Gastrocnemius medialis (tissue), 4 donors: Measurements from ENCODE around the gene PIGV. TPM values are rescaled to one million over a fixed set of nuclear protein-coding genes. Genes with fewer than 3 reads are reported as not detected.

Experiments used
- ATAC-seq, 2 donors: fragments of 150-250 bp; one replicate each; pipeline ENCODE4 v1.9.1; 2016
- DNase-seq, 2 donors: peaks; one replicate each; pipeline ENCODE4 v3.0.0-alpha.2; 2019
- H3K27ac ChIP-seq, 4 donors: fragments of 200-600 bp; sonication (generic); 1 replicate in 1 of 4; 2 replicates in 3 of 4; pipeline ENCODE4 v1.5.1; 2016 to 2018; ENCODE audit warnings: mild to moderate bottlenecking in 2 of 4, moderate library complexity in 1 of 4
- H3K27me3 ChIP-seq, 3 donors: fragments of 200-600 bp; sonication (generic) in 2 of 3; 1 replicate in 1 of 3; 2 replicates in 2 of 3; pipeline versions ENCODE4 v1.5.1 to v1.6.0; 2016 to 2019; ENCODE audit warnings: mild to moderate bottlenecking in 1 of 3, moderate library complexity in 1 of 3
- H3K36me3 ChIP-seq, 2 donors: fragments of 200-600 bp; sonication (generic) in 1 of 2; one replicate each; pipeline ENCODE4 v1.5.1; 2017 to 2018
- H3K4me1 ChIP-seq, 2 donors: fragments of 200-600 bp; sonication (generic) in 1 of 2; one replicate each; pipeline ENCODE4 v1.5.1; 2016 to 2017; ENCODE audit warnings: mild to moderate bottlenecking in 2 of 2
- H3K4me3 ChIP-seq, 4 donors: fragments of 200-600 bp; sonication (generic) in 3 of 4; 1 replicate in 1 of 4; 2 replicates in 3 of 4; pipeline ENCODE4 v1.5.1; 2016 to 2019; ENCODE audit warnings: mild to moderate bottlenecking in 2 of 4
- H3K9me3 ChIP-seq, 3 donors: fragments of 200-600 bp; sonication (generic) in 2 of 3; 1 replicate in 1 of 3; 2 replicates in 2 of 3; pipeline ENCODE4 v1.5.1; 2016 to 2019
- CTCF ChIP-seq, 5 experiments: fragments of 450-650 bp in 3 of 5; fragments of 200-600 bp in 2 of 5; sonication (generic) in 2 of 5; IDR thresholded peaks in 4 of 5; conservative IDR thresholded peaks in 1 of 5; 1 replicate in 4 of 5; 2 replicates in 1 of 5; pipeline ENCODE4 v1.5.1; 2016 to 2019; ENCODE audit warnings: antibody characterized with exemption in 5 of 5, mild to moderate bottlenecking in 3 of 5, moderate library complexity in 3 of 5
- POLR2A ChIP-seq, 2 donors: fragments of 450-650 bp; IDR thresholded peaks; one replicate each; pipeline ENCODE4 v1.6.1; 2017; ENCODE audit warnings: antibody characterized with exemption in 2 of 2, mild to moderate bottlenecking in 2 of 2, moderate library complexity in 2 of 2
- in situ Hi-C, 4 donors: fragments of 200-750 bp; cut with MboI; loops; one replicate each; pipeline versions ENCODE4 v1.15.0 to v1.8.0; 2017; ENCODE audit warnings: low sequenced_read_pairs in 4 of 4
- intact Hi-C: fragments of 100-400 bp; cut with DNase I; formaldehyde crosslinking; loops from one replicate; pipeline ENCODE4 v1.15.1; 2023; ENCODE audit warnings: low total_unique reads
- total RNA-seq, 4 donors: library from RNA; depleted of rRNA; stranded (reverse); fragments of >200 nt; gene quantifications; one replicate each; pipeline versions ENCODE4 v1.1.0 to v1.2.3, GENCODE V29; 2016

PIGV gene
- total RNA-seq, 4 donors from 2014 or later = 2.9 to 16.0 (median 5.8) TPM

GRCh38 chr1:26786437-26787380, 1.0 kb upstream of the PIGV start:
- ATAC-seq = peak; percentile 12 to 17
- peak overlapping the region; percentile 69 to 87 (median 84) for H3K4me3 ChIP-seq
- H3K9me3 ChIP-seq = no peaks in the 10 kb centered on the region
- no peaks in the 10 kb centered on the region for H3K27me3 ChIP-seq
- peaks cover 0 to under 1% of the 10 kb centered on the region in 2 donors for H3K36me3 ChIP-seq
- TF ChIP-seq POLR2A (IDR thresholded peaks at IDR 0.05) (peak; percentile 17 to 45), CTCF (IDR thresholded peaks at IDR 0.05 in 4 of 5, conservative IDR thresholded peaks at IDR 0.05 in 1 of 5) (no peak)
- H3K4me1 ChIP-seq = peaks cover 54 to 76% of the 10 kb centered on the region in 2 donors
- intact Hi-C loops = no loop called here
- in situ Hi-C loops = loop anchor here (5.0 to 10.0 kb wide), 2 partner anchors 92 to 94 kb away; partner anchors contain the start of gene ARID1A (in 1 of the 4)
- H3K27ac ChIP-seq = peak overlapping the region; percentile 93 to 99 (median 98)
- peak; percentile 45 to 68 for DNase-seq

GRCh38 chr1:26787381-26787705, 407 bp upstream of the PIGV start:
- H3K4me3 ChIP-seq = peak overlapping the region; percentile 69 to 87 (median 84)
- no peaks in the 10 kb centered on the region for H3K36me3 ChIP-seq
- TF ChIP-seq POLR2A (IDR thresholded peaks at IDR 0.05) = no peak
- no peak for TF ChIP-seq CTCF (IDR thresholded peaks at IDR 0.05 in 4 of 5, conservative IDR thresholded peaks at IDR 0.05 in 1 of 5)
- no peaks in the 10 kb centered on the region for H3K9me3 ChIP-seq
- in situ Hi-C loops = loop anchor here (5.0 to 10.0 kb wide), 2 partner anchors 93 to 95 kb away; partner anchors contain the start of gene ARID1A (in 1 of the 4)
- peak overlapping the region; percentile 93 to 99 (median 98) for H3K27ac ChIP-seq
- H3K27me3 ChIP-seq = no peaks in the 10 kb centered on the region
- ATAC-seq (peak; percentile 21 to 24), DNase-seq (peak in 1 of 2 donors; percentile 19)
- intact Hi-C loops = no loop called here
- peaks cover 54 to 73% of the 10 kb centered on the region in 2 donors for H3K4me1 ChIP-seq

- no peak for TF ChIP-seq CTCF (IDR thresholded peaks at IDR 0.05 in 4 of 5, conservative IDR thresholded peaks at IDR 0.05 in 1 of 5)
- no peak for TF ChIP-seq POLR2A (IDR thresholded peaks at IDR 0.05)
- no peaks in the 10 kb centered on the region for H3K27me3 ChIP-seq
- peaks cover 46 to 62% of the 10 kb centered on the region in 2 donors for H3K4me1 ChIP-seq
- no peaks in the 10 kb centered on the region for H3K9me3 ChIP-seq
- no peaks in the 10 kb centered on the region for H3K36me3 ChIP-seq
- peak overlapping the region; percentile 93 to 99 (median 98) for H3K27ac ChIP-seq
- DNase-seq (no peak), ATAC-seq (peak; percentile 3 to 5)
- H3K4me3 ChIP-seq = peak overlapping the region; percentile 69 to 87 (median 84)
- intact Hi-C loops (loop anchor here (1.0 to 2.0 kb wide), 3 partner anchors 90 to 288 kb away; no protein-coding TSS in a partner anchor), in situ Hi-C loops (loop anchor here (5.0 to 10.0 kb wide), 2 partner anchors 94 to 96 kb away; partner anchors contain the start of gene ARID1A (in 1 of the 4))
Observed at GRCh38 chr1:26788515-26788785, 700 bp downstream of the PIGV start.

GRCh38 chr1:26788836-26789611, 1.3 kb downstream of the PIGV start:
- peak; percentile 96 to 97 (median 97) for TF ChIP-seq CTCF (IDR thresholded peaks at IDR 0.05 in 4 of 5, conservative IDR thresholded peaks at IDR 0.05 in 1 of 5)
- no peak for TF ChIP-seq POLR2A (IDR thresholded peaks at IDR 0.05)
- peak; percentile 84 for DNase-seq
- H3K4me1 ChIP-seq = peaks cover 40 to 56% of the 10 kb centered on the region in 2 donors
- H3K27ac ChIP-seq = peak overlapping the region; percentile 93 to 99 (median 98)
- intact Hi-C loops = loop anchor here (1.0 to 2.0 kb wide), 5 partner anchors 91 to 288 kb away; no protein-coding TSS in a partner anchor
- H3K36me3 ChIP-seq = peaks cover 0 to 2% of the 10 kb centered on the region in 2 donors
- peak overlapping the region; percentile 69 to 87 (median 84) for H3K4me3 ChIP-seq
- H3K27me3 ChIP-seq = no peaks in the 10 kb centered on the region
- H3K9me3 ChIP-seq = no peaks in the 10 kb centered on the region
- peak; percentile 48 to 53 for ATAC-seq
- in situ Hi-C loops = loop anchor here (5.0 to 10.0 kb wide), 2 partner anchors 94 to 97 kb away; partner anchors contain the start of gene ARID1A (in 1 of the 4)
